Left lobe of liver (tissue), 1 donor: Measurements from ENCODE around the gene CCR8. TPM values are rescaled to one million over a fixed set of nuclear protein-coding genes. Genes with fewer than 3 reads are reported as not detected.

ENCODE experiments used
- total RNA-seq: library from RNA; stranded (reverse); gene quantifications from one replicate; pipeline ENCODE4 v1.2.1, GENCODE V29; 2021
- donor health status: DM: no; HTN: yes; CAD: no.

CCR8 gene
- total RNA-seq, 1 donor from 2014 or later: not detected

Other genes with a start within 250 kb of the CCR8 start
- 39.4 TPM for gene GORASP1, start 222.1 kb upstream of the CCR8 start, total RNA-seq
- gene TTC21A, start 222.0 kb upstream of the CCR8 start, total RNA-seq: 2.3 TPM
- gene CSRNP1, start 176.1 kb upstream of the CCR8 start, total RNA-seq: 9.0 TPM
- not detected for gene XIRP1, start 137.1 kb upstream of the CCR8 start, total RNA-seq
- gene CX3CR1, start 49.7 kb upstream of the CCR8 start, total RNA-seq: 0.43 TPM
- gene SLC25A38, start 53.7 kb downstream of the CCR8 start, total RNA-seq: 28.9 TPM
- 280 TPM for gene RPSA, start 77.0 kb downstream of the CCR8 start, total RNA-seq
- gene MOBP, start 138.0 kb downstream of the CCR8 start, total RNA-seq: not detected